Measurements from ENCODE around the gene GNLY.

DNA sequence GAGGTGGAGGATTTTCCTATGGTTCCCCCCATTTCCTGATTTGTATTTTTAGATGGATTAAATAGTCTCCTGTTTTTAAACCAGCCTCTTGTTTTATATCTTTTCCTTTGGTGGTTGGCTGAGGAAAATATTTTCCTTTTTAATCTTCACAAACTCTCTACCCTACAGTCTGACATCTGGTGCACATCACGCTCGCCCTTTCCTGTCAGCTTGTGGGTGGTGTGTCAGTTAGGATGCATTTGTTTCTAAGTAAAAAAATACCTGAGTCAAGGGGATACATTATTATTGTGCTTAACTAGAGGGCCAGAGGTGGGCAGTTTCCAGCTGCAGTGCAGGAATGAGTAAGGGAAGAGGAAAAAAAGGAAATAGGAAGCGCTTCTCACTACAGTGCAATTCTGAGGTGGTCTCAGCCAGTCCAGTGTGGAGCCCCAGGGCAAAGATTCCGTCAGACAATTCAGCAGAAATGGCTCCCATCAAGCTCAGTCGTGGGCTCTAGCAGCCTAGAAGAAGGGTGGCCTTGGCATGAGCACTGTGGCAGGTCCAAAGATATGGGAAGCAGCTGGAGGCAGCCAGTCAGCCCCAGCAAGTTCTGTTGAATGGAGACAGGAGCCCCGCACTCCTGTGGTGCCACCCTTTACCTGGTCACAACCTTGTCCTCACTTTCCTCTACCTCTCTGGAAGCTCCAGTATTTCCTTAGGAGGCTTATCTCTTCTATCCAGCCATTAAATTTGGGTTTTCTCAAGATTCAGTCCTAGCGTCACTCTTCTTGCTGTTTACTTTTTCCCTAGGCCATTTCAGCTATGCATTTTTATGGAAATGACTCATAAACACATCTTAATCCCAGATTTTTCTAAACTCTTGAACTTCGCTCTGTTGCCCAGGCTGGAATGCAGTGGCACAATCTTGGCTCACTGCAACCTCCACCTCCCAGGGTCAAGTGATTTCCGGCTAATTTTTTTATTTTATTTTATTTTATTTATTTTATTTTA is 44.7 kb upstream of the GNLY start:
- TF ChIP-seq, protein P1, sequence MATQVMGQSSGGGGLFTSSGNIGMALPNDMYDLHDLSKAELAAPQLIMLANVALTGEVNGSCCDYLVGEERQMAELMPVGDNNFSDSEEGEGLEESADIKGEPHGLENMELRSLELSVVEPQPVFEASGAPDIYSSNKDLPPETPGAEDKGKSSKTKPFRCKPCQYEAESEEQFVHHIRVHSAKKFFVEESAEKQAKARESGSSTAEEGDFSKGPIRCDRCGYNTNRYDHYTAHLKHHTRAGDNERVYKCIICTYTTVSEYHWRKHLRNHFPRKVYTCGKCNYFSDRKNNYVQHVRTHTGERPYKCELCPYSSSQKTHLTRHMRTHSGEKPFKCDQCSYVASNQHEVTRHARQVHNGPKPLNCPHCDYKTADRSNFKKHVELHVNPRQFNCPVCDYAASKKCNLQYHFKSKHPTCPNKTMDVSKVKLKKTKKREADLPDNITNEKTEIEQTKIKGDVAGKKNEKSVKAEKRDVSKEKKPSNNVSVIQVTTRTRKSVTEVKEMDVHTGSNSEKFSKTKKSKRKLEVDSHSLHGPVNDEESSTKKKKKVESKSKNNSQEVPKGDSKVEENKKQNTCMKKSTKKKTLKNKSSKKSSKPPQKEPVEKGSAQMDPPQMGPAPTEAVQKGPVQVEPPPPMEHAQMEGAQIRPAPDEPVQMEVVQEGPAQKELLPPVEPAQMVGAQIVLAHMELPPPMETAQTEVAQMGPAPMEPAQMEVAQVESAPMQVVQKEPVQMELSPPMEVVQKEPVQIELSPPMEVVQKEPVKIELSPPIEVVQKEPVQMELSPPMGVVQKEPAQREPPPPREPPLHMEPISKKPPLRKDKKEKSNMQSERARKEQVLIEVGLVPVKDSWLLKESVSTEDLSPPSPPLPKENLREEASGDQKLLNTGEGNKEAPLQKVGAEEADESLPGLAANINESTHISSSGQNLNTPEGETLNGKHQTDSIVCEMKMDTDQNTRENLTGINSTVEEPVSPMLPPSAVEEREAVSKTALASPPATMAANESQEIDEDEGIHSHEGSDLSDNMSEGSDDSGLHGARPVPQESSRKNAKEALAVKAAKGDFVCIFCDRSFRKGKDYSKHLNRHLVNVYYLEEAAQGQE (IDR thresholded peaks at IDR 0.05; ENCODE audit: low read depth) = no peak
- no peak for TF ChIP-seq YY1 (IDR thresholded peaks at IDR 0.05; ENCODE audit: low read depth)
- no peak for TF ChIP-seq EP300 (IDR thresholded peaks at IDR 0.05; ENCODE audit: borderline replicate concordance)
- no peak for TF ChIP-seq CEBPB (IDR thresholded peaks at IDR 0.05)
- TF ChIP-seq NFIC (IDR thresholded peaks at IDR 0.05) = no peak
- TF ChIP-seq EGR1 (IDR thresholded peaks at IDR 0.05) = no peak
- no peak for TF ChIP-seq TEAD4 (IDR thresholded peaks at IDR 0.05)
- TF ChIP-seq ZBTB7A (IDR thresholded peaks at IDR 0.05; ENCODE audit: low read depth) = no peak
- TF ChIP-seq FOXM1 (IDR thresholded peaks at IDR 0.05; ENCODE audit: borderline replicate concordance, low read depth) = no peak
- no peak for TF ChIP-seq TAF1 (IDR thresholded peaks at IDR 0.05; ENCODE audit: low read depth)
- TF ChIP-seq, protein P2, sequence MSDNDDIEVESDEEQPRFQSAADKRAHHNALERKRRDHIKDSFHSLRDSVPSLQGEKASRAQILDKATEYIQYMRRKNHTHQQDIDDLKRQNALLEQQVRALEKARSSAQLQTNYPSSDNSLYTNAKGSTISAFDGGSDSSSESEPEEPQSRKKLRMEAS (IDR thresholded peaks at IDR 0.05) = no peak
- TF ChIP-seq CREB1 (IDR thresholded peaks at IDR 0.05; ENCODE audit: low read depth) = no peak

All from Ishikawa (cell line).